Astrocyte (in vitro differentiated cells and primary cell): ENCODE data around the gene ELMOD1.

ENCODE experiments used
- CTCF ChIP-seq: IDR thresholded peaks from 2 replicates; pipeline ENCODE4 v1.5.1; 2011; ENCODE audit warnings: low read depth, mild to moderate bottlenecking, inconsistent platforms, low read length, moderate library complexity; ENCODE audit not compliant: insufficient read depth
- EZH2 ChIP-seq: IDR thresholded peaks from 2 replicates; pipeline ENCODE4 v1.6.1; 2012; ENCODE audit warnings: mild to moderate bottlenecking, low read length, inconsistent platforms; ENCODE audit not compliant: insufficient read depth

GRCh38 chr11:107567739-107568335, 23.1 kb upstream of the ELMOD1 start:
- TF ChIP-seq EZH2 (no peak), CTCF (no peak)
